Esophagus muscularis mucosa (tissue), 4 donors: ENCODE measurements around the gene PGAP3. TPM values are rescaled to one million over a fixed set of nuclear protein-coding genes. Genes with fewer than 3 reads are reported as not detected.

ENCODE experiments used
- DNase-seq: peaks from one replicate; pipeline ENCODE4 v3.0.0-alpha.2; 2017; ENCODE audit errors: extremely low spot score
- H3K27ac ChIP-seq, 4 donors: fragments of 200-600 bp; sonication (generic); replicated peaks in 1 of 4; 1 replicate in 3 of 4; 2 replicates in 1 of 4; pipeline ENCODE4 v1.5.1; 2016 to 2019; ENCODE audit warnings: mild to moderate bottlenecking in 1 of 4
- H3K27me3 ChIP-seq, 4 donors: fragments of 200-600 bp; sonication (generic); one replicate each; pipeline versions ENCODE4 v1.5.1 to v1.6.0; 2016 to 2019
- H3K36me3 ChIP-seq, 4 donors: fragments of 200-600 bp; sonication (generic); one replicate each; pipeline ENCODE4 v1.5.1; 2016 to 2019
- H3K4me1 ChIP-seq, 4 donors: fragments of 200-600 bp; sonication (generic); one replicate each; pipeline ENCODE4 v1.5.1; 2016 to 2019
- H3K4me3 ChIP-seq, 4 donors: fragments of 200-600 bp; sonication (generic); 1 replicate in 2 of 4; 2 replicates in 2 of 4; pipeline ENCODE4 v1.5.1; 2016 to 2019; ENCODE audit warnings: mild to moderate bottlenecking in 4 of 4, moderate library complexity in 1 of 4
- H3K9me3 ChIP-seq, 4 donors: fragments of 200-600 bp; sonication (generic); 1 replicate in 3 of 4; 2 replicates in 1 of 4; pipeline ENCODE4 v1.5.1; 2016 to 2019
- CTCF ChIP-seq, 3 experiments: fragments of 200-600 bp in 2 of 3; fragments of 450-650 bp in 1 of 3; sonication (generic) in 2 of 3; IDR thresholded peaks; one replicate each; pipeline ENCODE4 v1.5.1; 2017 to 2019; ENCODE audit warnings: antibody characterized with exemption in 3 of 3, mild to moderate bottlenecking in 2 of 3, moderate library complexity in 1 of 3
- EP300 ChIP-seq: sonication (generic); formaldehyde crosslinking; IDR thresholded peaks from one replicate; pipeline ENCODE4 v1.6.1; 2017; ENCODE audit warnings: antibody characterized with exemption
- POLR2A ChIP-seq: fragments of 450-650 bp; IDR thresholded peaks from one replicate; pipeline ENCODE4 v1.6.1; 2017; ENCODE audit warnings: antibody characterized with exemption, moderate library complexity, mild to moderate bottlenecking, low read depth
- POLR2AphosphoS5 ChIP-seq, 2 donors: sonication (generic); formaldehyde crosslinking; IDR thresholded peaks; one replicate each; pipeline ENCODE4 v1.6.1; 2017; ENCODE audit warnings: antibody characterized with exemption in 2 of 2
- WGBS: methylation state at CpG from one replicate; pipeline ENCODE4 v1.1.5; 2018; 5-methylcytosine and 5-hydroxymethylcytosine counted together
- intact Hi-C: fragments of 100-400 bp; cut with DNase I; formaldehyde crosslinking; loops from one replicate; pipeline ENCODE4 v1.15.1; 2023
- total RNA-seq, 4 donors: library from RNA; depleted of rRNA; stranded (reverse); fragments of >200 nt; gene quantifications; one replicate each; pipeline versions ENCODE4 v1.1.0 to v1.2.1, GENCODE V29; 2016

PGAP3 gene
- total RNA-seq, 4 donors from 2014 or later, result 6.2 to 9.4 (median 8.5) TPM

- Histone ChIP-seq H3K27ac (no peak overlapping the region), H3K27me3 (peaks cover 0 to 89% (median 27%) of the 10 kb centered on the region in 4 donors)
- no peak for DNase-seq
Observed at GRCh38 chr17:39628655-39629493, 59.0 kb downstream of the PGAP3 start.

GRCh38 chr17:39627712-39628516 lies 59.9 kb downstream of the PGAP3 start:
- intact Hi-C loops, result no loop called here
- Histone ChIP-seq H3K9me3 (no peaks in the 10 kb centered on the region), H3K4me1 (peaks cover 11 to 26% (median 21%) of the 10 kb centered on the region in 4 donors), H3K27ac (peak overlapping the region in 2 of 4 donors; percentile 1 to 50), H3K27me3 (peaks cover 0 to 92% (median 27%) of the 10 kb centered on the region in 4 donors), H3K36me3 (no peaks in the 10 kb centered on the region), H3K4me3 (peak overlapping the region; percentile 27 to 56 (median 41))
- no peak for DNase-seq
- WGBS, result 61% methylated on average over 11 of the region's 16 CpGs
- TF ChIP-seq EP300, result no peak
- no peak for TF ChIP-seq CTCF (IDR thresholded peaks at IDR 0.05)
- no peak for TF ChIP-seq POLR2AphosphoS5 (IDR thresholded peaks at IDR 0.05)
- TF ChIP-seq POLR2A, result no peak

More at GRCh38 chr17:39628655-39629493, 59.0 kb downstream of the PGAP3 start:
- Histone ChIP-seq H3K9me3 (no peaks in the 10 kb centered on the region), H3K4me1 (peaks cover 11 to 20% (median 15%) of the 10 kb centered on the region in 4 donors), H3K4me3 (no peak overlapping the region), H3K36me3 (no peaks in the 10 kb centered on the region)
- intact Hi-C loops, result no loop called here
- 68% methylated on average over 8 of the region's 10 CpGs for WGBS
- TF ChIP-seq CTCF (IDR thresholded peaks at IDR 0.05) (no peak), POLR2A (no peak), POLR2AphosphoS5 (IDR thresholded peaks at IDR 0.05) (no peak), EP300 (no peak)

GRCh38 chr17:39627047-39627711 lies 60.7 kb downstream of the PGAP3 start:
- Histone ChIP-seq H3K4me1 (peaks cover 11 to 30% (median 24%) of the 10 kb centered on the region in 4 donors), H3K27ac (peak overlapping the region in 3 of 4 donors; percentile 1 to 50 (median 26)), H3K4me3 (peak overlapping the region; percentile 27 to 56 (median 41)), H3K9me3 (no peaks in the 10 kb centered on the region), H3K27me3 (peaks cover 0 to 86% (median 27%) of the 10 kb centered on the region in 4 donors), H3K36me3 (no peaks in the 10 kb centered on the region)
- TF ChIP-seq CTCF (IDR thresholded peaks at IDR 0.05) (no peak), POLR2AphosphoS5 (IDR thresholded peaks at IDR 0.05) (no peak), EP300 (no peak), POLR2A (no peak)
- intact Hi-C loops, result no loop called here
- DNase-seq, result no peak
- WGBS, result 6% methylated on average over 28 of the region's 72 CpGs

- peaks cover 0 to 83% (median 27%) of the 10 kb centered on the region in 4 donors for H3K27me3 ChIP-seq
- no peak for TF ChIP-seq POLR2AphosphoS5 (IDR thresholded peaks at IDR 0.05)
- TF ChIP-seq CTCF (IDR thresholded peaks at IDR 0.05), result no peak
- no peak for TF ChIP-seq POLR2A
- no peak for TF ChIP-seq EP300
- intact Hi-C loops, result no loop called here
Observed at GRCh38 chr17:39626171-39627046, 61.4 kb downstream of the PGAP3 start, which contains the start of gene PPP1R1B. TSS of gene PPP1R1B (plus strand) at chr17:39626952. CDS start at chr17:39627393, 441 bp downstream.

More at GRCh38 chr17:39626171-39627046, 61.4 kb downstream of the PGAP3 start, which contains the start of gene PPP1R1B:
- no peaks in the 10 kb centered on the region for H3K9me3 ChIP-seq
- DNase-seq, result no peak
- H3K27ac ChIP-seq, result peak within 1 kb of the TSS in 3 of 4 donors; percentile 1 to 50 (median 26)
- H3K4me3 ChIP-seq, result peak within 1 kb of the TSS; percentile 27 to 56 (median 41)
- 13% methylated on average over 29 of the region's 29 CpGs for WGBS
- H3K4me1 ChIP-seq, result peaks cover 11 to 36% (median 29%) of the 10 kb centered on the region in 4 donors
- no peaks in the 10 kb centered on the region for H3K36me3 ChIP-seq
